NCI-H146 (cell line): ENCODE results near the gene LIPK.
A peak's percentile ranks its signal among the peaks of the same experiment; 100 is the strongest.
"Not testable (repeated sequence)": the region's sequence is repeated elsewhere in the genome, so short reads cannot be mapped to it uniquely, and the experiment has no call there.

Source experiments
- DNase-seq: peaks from one replicate; lab custom pipeline; 2025; lab: John Stamatoyannopoulos, UW

LIPK gene

GRCh38 chr10:88721392-88721791 lies 15.3 kb downstream of the LIPK start:
- peak; percentile 5 for DNase-seq

GRCh38 chr10:88725798-88726197 lies 19.7 kb downstream of the LIPK start:
- DNase-seq, result peak; percentile 22

- peak; percentile 4 for DNase-seq
These were observed 22.2 kb downstream of the LIPK start for GRCh38 chr10:88728107-88728763.

GRCh38 chr10:88730864-88731263 lies 24.8 kb downstream of the LIPK start:
- DNase-seq, result peak; percentile 12

- peak; percentile 81 for DNase-seq
These were observed 25.2 kb downstream of the LIPK start for GRCh38 chr10:88731296-88731695.

GRCh38 chr10:88733215-88733614 lies 27.2 kb downstream of the LIPK start:
- DNase-seq, result no peak

- DNase-seq, result no peak
These were observed 29.6 kb downstream of the LIPK start for GRCh38 chr10:88735661-88736060.

GRCh38 chr10:88741921-88742320 lies 35.9 kb downstream of the LIPK start:
- DNase-seq, result not testable (repeated sequence)

GRCh38 chr10:88742448-88742847 lies 36.4 kb downstream of the LIPK start:
- no peak for DNase-seq

- peak; percentile 25 for DNase-seq
These were observed 38.0 kb downstream of the LIPK start for GRCh38 chr10:88744002-88744401.

- DNase-seq, result no peak
These were observed 39.6 kb downstream of the LIPK start for GRCh38 chr10:88745633-88746032.

- DNase-seq, result no peak
These were observed 48.2 kb downstream of the LIPK start for GRCh38 chr10:88754287-88754686.

GRCh38 chr10:88755753-88756152 lies 49.7 kb downstream of the LIPK start:
- DNase-seq, result no peak

- DNase-seq, result no peak
These were observed 50.6 kb downstream of the LIPK start for GRCh38 chr10:88756660-88757059.

- no peak for DNase-seq
These were observed 53.5 kb downstream of the LIPK start, which contains the start of gene LIPN for GRCh38 chr10:88759366-88760101. Gene LIPN, plus strand, starts transcription at chr10:88760020. Its CDS starts 1,386 bp downstream, at chr10:88761406.

- DNase-seq, result no peak
These were observed 56.9 kb downstream of the LIPK start for GRCh38 chr10:88762906-88763305.

- DNase-seq, result no peak
These were observed 57.4 kb downstream of the LIPK start for GRCh38 chr10:88763441-88763840.

- DNase-seq, result no peak
These were observed 58.1 kb downstream of the LIPK start for GRCh38 chr10:88764110-88764509.

GRCh38 chr10:88765816-88766215 lies 59.8 kb downstream of the LIPK start:
- DNase-seq, result no peak

GRCh38 chr10:88769384-88769783 lies 63.3 kb downstream of the LIPK start:
- no peak for DNase-seq

GRCh38 chr10:88781206-88781605 lies 75.2 kb downstream of the LIPK start:
- DNase-seq, result no peak

GRCh38 chr10:88782222-88782621 lies 76.2 kb downstream of the LIPK start:
- DNase-seq, result no peak

GRCh38 chr10:88783724-88784123 lies 77.7 kb downstream of the LIPK start:
- DNase-seq, result no peak
